Right renal cortex interstitium (tissue), 3 donors: ENCODE measurements around the gene SPATA16. TPM values are rescaled to one million over a fixed set of nuclear protein-coding genes. Genes with fewer than 3 reads are reported as not detected.
"Not testable (repeated sequence)": the region's sequence is repeated elsewhere in the genome, so short reads cannot be mapped to it uniquely, and the experiment has no call there.

Experiments
- DNase-seq, 3 donors: peaks; one replicate each; pipeline ENCODE4 v3.0.0-alpha.2; 2013; ENCODE audit warnings: low read depth in 3 of 3, low spot score in 2 of 3
- polyA plus RNA-seq, 3 donors: library from polyadenylated mRNA; unstranded; fragments of 120-200 nt; gene quantifications; one replicate each; pipeline ENCODE4 v1.2.1, GENCODE V29; 2013; ENCODE audit not compliant: insufficient read length in 3 of 3

The SPATA16 gene, protein sequence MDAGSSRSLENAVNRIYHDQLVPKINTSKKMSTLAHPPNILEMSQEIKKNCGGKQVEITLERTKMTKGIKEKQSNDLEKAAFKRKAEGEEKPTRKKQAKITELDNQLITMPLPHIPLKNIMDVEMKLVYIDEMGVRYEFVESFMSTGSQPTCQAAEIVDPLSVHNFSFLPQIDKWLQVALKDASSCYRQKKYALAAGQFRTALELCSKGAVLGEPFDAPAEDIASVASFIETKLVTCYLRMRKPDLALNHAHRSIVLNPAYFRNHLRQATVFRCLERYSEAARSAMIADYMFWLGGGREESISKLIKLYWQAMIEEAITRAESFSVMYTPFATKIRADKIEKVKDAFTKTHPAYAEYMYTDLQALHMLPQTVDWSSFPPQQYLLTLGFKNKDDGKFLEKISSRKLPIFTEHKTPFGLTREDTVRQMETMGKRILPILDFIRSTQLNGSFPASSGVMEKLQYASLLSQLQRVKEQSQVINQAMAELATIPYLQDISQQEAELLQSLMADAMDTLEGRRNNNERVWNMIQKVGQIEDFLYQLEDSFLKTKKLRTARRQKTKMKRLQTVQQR
- polyA plus RNA-seq: not detected

DNA sequence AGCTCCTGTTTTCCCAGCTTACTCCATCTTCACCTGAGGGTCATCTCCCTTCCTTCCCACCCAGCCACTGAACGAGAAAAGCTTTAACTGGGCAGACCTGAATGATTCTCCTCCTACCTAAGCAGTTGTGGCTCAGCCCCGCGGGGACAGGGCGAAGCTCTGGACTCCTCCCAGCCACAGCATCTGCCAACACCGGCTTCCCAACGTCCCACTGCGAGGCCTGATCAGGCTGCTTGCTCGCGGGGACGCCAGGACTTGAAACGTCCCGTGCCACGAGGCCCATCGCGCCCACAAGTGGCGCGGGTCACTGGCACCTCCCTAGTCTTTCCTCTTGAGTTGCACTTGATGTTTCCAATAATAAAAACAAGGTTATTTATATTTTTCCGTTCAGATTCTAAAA is at the start of gene SPATA16:
Gene SPATA16, minus strand, starts transcription at position 250 of the 400 bp plus-strand sequence. CDS start 23,504 bp downstream, outside the sequence.
- no peak for DNase-seq

DNA sequence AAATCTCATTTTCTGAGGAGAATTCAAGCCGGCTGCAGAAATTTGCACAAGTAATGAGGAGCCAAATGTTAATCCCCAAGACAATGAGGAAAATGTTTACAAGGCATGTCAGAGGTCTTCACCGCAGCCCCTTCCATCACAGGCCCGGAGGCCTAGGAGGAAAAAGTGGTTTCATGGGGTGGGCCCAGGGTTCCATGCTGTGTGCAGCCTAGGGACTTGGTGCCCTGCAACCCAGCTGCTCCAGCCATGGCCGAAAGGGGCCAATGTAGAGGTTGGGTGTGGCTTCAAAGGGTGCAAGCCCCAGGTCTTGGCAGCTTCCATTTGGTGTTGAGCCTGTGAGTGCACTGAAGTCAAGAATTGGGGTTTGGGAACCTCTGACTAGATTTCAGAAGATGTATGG is 42.0 kb upstream of the SPATA16 start:
- not testable (repeated sequence) for DNase-seq

DNA sequence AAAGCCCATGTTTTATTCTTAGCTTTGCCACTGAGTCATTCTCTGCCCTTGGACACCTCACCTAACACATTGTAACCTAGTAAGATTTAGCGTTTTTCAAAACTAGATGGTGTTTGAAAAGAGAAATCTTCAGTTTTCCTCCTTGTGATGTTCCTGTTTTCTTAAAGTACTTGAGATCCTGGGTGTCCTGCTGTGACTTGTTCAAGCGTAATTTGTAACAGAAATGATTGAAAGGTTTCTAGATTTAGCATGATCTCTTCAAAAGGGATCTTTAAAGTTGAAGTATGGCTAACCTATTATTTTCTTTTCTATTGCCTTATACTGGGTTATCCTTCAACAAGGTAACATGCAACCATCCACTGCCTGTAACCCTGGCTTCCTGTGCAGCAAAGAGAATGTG is 32.6 kb upstream of the SPATA16 start:
- no peak for DNase-seq

DNA sequence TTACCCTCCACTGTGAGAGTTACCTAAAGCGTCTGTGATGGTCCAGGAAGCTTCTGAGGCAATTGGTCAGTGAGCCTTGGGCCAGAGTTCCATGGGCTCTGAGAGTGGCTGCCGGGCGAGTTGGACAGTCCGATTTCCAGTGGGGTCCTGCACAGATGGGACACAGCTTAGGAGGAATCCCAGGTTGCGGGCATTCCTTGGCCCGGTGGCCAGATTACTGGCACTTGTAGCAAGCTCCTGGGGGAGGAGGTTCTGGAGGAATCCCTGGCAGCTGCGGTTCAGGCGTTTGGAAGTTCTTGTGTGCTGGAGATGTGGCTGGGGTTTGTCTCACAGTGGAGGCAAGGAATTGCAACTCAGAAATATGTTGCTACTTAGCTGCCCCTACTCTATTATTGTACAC is 18.1 kb upstream of the SPATA16 start:
- not testable (repeated sequence) for DNase-seq

DNA sequence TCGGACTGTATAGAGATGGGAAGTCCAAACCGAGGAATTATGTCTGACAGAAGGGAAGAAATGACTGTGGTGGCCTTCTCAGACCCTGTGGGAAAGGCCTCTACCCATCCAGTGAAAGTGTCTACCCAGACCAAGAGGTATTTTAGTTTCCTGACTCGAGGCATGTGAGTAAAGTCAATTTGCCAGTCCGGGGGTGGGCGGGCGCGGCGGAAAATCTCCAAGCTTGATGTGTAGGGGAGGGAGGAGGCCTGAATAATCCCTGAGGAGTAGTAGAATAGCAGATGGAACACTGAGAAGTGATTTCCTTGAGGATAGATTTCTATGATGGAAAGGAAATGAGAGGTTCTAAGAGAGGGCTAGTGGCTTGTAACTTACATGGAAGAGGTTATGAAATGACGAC is 15.5 kb upstream of the SPATA16 start:
- not testable (repeated sequence) for DNase-seq

DNA sequence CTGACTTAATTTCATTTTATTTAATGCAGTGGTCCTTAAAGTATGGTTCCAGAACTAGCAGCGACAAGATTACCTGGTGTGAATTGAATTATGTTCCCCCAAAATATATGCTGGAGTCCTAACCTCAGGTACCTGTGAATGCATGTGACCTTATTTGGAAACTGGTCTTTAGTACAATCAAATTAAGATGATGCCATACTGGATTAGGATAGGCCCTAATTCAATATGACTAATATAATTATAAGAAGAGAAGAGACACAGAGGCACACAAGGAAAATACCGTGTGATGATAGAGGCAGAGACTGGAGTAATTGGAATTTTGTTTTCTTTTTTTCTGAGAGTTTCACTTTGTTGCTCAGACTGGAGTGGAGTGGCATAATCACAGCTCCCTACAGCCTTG is 12.6 kb upstream of the SPATA16 start:
- DNase-seq: no peak

DNA sequence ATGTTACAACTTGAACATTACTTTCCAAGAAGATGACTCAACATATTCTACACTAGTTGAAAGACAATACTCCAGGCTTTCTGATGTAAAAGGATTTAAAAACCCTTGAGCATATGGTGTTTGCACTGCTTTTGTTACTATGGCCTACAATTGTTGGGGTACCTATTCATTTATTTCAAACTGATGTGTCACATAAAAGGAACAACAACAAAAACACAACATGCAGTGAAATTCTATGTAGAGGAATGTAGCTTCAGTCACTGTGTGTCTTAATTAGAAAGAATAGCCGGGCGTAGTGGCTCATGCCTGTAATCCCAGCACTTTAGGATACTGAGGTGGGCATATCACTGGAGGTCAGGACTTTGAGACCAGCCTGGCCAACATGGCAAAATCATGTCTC is 1.6 kb downstream of the SPATA16 start:
- DNase-seq: no peak

DNA sequence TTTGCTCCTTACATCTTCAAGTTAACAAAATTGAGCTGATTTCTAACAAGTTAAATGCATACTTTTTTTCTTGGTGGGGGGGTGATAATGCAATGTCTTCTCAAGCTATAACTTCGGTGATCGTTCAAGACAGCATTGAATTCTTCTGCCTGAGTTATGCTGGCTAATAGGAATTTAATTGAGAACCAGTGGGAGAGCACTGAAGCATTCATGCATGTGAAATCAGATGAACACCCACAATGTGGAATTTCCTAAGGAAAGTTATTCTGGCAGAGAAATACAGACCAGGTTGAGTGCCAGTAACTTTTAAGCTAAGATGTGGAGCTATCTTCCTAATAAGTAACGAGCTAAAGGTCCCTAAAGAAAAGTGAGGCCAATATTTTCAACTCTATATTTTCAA is 3.0 kb downstream of the SPATA16 start:
- no peak for DNase-seq

DNA sequence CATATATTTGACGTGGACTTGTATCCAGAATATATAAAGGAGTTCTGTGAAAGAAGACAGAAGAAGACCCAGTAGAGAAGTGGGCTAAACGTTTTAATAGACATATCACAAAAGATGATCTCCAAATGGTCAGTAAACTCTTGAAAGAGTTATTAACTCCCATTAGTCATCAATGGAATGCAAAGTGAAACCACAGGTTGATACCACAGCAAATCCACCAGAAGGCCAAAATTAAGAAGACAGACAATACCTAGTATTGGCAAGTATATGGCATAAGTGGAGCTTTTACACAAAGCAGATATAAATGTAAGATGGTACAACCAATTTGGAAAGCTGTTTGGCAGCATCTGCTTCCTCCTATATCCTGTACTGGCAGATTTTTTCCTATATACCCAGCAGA is 6.0 kb downstream of the SPATA16 start:
- no peak for DNase-seq

DNA sequence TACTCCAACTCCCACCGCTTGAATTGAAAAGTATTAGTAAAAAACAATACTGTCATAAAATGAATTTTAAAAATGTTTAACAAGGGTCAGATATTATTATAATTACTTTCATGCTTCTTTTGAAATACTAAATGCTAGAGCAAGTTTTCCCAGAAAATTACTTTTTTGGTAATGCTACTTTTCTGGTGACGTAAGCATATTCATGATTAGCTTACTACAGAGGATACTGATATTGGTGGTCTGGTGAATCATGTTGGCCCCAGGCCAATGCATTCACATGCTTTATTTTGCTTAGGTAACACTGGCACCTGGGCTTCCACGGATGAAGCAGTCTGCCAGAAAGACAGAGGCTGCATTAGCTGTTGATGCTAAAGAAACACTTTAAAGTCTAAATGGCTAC is 12.4 kb downstream of the SPATA16 start:
- no peak for DNase-seq

DNA sequence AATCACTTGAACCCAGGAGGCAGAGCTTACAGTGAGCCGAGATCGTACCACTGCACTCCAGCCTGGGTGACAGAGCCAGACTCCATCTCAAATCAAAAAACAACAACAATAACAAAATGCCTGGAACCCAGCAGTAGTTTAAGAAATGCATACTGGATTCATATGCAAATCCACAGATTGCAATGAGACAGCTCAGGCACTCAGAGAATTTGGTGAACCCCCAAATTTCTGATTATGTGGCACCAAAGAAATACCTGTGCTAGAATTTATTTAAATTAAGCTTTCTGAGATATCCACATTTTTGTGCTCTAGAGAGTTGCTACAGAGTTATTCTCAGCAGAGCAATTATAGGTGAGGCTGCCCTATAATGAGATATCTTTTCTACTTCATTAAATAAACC is 29.7 kb downstream of the SPATA16 start:
- no peak for DNase-seq

DNA sequence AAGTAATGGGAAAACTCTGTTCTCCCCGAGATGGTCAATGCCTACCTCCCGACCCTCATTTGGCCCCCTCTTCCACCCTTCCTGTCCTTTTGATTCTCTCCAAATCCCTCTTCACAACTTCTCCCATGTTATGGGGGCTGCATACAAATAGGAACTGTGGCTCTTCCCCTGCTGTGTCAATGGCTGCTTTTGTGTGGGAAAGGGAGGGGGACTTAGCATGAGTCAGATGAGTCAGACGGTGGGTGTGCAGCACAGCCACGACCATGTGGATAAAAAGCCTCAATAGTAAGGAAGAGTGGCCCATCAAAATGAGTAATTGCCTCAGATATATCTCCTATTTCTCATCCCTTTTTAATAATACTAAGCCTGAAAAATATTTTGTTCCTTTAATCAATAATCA is 31.9 kb downstream of the SPATA16 start:
- no peak for DNase-seq

DNA sequence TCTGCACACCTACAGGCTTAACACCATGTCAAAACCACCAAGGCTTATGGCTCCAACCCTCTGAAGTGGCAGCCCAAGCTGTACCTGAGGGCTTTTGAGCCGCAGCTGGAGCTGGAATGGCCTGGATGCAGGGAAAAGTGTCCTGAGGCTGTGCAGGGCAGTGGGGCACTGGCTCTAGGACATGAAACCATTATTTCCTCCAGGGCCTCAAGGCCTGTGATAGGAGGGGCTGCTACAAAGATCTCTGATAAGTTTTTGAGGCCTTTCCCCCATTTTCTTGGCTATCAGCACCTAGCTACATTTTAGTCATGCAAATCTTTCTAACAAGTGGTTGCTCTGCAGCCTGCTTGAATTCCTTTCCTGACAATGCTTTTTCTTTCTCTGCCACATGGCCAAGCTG is 37.6 kb downstream of the SPATA16 start:
- DNase-seq: no peak

DNA sequence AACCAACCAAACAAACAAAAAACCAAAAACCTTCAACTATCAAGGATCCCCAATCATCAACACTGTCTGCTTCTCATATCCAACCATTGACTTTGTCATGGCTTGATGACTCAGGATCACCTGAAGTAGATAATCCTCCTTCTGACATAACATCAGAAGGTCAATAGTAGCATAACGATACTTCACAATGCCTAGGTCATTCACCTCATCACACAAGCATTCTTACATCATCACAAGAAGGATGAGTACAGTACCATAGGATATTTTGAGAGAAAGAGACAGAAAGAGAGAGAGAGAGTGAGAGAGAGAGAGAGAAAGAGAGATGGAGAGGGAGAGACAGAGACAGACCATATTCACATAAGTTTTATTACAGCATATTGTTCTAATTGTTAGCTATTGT is 42.1 kb downstream of the SPATA16 start:
- DNase-seq: no peak

DNA sequence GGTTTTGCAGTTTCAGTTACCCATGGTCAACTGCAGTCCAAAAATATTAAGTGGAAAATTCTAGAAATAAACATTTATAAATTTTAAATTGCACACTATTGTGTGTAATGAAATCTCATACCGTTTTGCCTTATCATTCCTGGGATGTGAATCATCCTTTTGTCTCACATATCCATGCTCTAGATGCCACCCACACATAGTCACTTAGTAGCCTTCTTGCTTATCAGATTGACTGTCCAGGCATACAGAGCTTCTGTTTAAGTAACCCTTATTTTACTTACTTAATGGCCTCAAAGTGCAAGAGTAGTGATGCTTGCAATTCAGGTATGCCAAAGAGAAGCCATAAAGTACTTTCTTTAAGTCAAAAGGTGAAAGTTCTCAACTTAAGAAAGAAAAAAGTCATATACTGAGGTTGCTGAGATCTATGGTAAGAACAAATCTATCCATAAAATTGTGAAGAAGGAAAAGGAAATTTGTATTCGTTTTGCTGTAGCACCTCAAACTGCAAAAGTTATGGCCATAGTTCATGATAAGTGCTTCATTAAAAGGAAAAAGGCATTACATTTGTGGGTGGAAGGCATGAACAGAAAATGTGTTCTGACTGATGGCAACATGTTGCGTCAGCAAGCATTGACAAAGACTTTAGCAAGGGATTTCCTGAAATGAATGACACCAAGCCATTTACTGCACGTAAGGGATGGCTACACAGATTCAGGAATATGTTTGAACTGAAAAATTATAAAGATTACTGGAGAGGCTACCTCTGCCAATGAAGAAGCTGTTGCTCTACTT is 43.8 kb downstream of the SPATA16 start:
- DNase-seq: no peak

DNA sequence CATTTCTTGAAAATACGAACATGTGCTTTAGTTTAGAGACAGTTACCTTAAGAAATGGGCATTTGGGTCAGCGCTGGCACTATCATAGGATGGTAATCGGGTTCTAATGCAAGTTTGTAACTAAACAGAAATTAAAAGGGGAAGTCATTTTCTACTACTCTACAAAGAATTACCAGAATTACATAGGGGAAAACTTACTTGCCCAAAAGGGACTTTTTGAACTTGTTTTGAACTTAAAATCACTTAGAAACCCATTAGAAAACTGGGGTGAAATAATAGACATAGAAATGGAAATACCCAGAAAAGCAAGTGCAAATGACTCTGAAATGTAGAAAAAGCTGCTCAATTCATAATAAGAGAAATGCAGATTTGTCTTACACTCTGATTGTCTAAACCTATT is 44.9 kb downstream of the SPATA16 start:
- DNase-seq: no peak

DNA sequence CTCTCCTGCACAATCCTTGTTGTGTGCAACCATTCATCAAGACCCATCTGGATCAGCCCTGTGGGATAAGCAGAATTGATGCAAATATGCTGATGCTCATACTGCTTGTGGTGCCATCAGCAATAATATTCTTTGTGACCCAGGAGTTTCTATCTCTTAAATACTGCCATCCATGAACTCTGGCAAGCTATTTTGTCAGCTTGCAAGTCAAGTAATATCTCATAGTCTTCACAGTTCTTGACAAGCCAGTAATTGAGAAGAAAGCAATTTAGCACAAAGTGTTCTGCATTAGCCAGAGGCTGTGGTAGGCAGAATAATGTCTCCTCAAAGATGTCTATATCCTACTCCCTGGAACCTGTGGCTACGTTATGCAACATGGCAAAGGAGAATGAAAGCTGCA is 49.0 kb downstream of the SPATA16 start:
- DNase-seq: no peak

DNA sequence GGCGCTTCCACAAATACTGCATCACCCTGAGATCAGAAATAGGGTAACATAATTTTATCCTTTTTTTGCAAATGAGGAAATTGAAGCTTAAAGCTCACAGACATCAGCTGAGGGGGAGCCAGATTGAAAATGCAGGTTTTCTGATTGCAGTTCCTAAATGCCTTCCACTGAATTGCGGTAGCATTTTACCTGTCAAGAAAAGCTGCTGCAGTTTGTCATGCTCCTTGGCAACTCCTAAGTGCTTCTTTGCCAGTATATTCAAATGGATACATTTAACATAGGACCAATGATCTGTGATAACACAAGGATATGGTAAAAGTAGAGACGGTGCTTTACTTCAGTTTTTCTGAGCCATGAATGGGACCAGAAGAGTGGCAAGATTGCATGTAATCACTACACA is 50.5 kb downstream of the SPATA16 start:
- DNase-seq: no peak

DNA sequence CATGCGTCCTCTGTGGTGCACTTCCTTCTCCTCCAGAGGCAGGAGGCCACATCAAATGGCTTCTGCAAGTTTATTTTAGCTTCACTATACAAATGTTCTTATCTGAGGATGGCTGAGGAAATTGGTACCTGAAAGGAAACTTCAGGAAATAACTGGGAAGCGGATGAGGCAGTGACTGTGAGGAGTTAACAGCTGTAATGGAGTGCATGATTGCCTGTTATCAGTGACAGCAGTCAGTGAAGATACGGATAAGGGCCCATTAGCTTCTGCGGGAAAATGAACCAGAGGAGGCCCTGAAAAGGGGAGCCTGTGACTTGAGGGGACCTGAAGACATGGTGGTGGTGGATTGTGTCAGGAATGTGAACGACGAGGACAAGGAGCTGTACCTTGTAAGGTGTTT is 51.8 kb downstream of the SPATA16 start:
- DNase-seq: no peak

DNA sequence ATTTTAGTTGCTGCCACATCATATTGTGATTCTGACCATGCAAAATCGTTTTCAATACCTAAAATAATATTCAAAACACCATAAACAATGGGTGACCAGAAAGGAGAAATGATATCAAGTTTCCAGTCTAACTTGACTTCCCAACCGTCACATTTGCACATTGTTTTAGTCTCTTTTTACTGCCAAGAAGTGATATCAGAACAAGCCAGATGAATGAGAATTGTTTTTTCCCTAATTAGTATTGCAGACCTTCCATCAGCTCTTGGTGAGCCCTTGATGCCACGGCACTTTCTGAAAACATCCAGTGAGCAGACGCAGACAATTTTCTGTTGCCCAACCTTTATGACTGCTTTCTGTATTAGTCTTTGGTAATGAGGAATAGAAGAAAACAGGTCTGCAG is 62.5 kb downstream of the SPATA16 start:
- no peak for DNase-seq
